Activated naive CD4-positive, alpha-beta T cell treated with anti-CD3 and anti-CD28 coated beads for 36 hours (primary cell): Measurements from ENCODE around the gene BARHL2. TPM values are rescaled to one million over a fixed set of nuclear protein-coding genes. Genes with fewer than 3 reads are reported as not detected.

ENCODE experiments used
- CTCF ChIA-PET: fragments of 350-600 bp; sonication (Branson Sonifier 250); formaldehyde crosslinking; loops from one replicate; lab custom pipeline; 2021; ENCODE audit warnings: antibody characterized with exemption; lab: Charles Lee
- DNase-seq: peaks from one replicate; pipeline ENCODE4 v3.0.0-alpha.2; 2020
- H3K27ac Mint-ChIP-seq: one replicate; pipeline ENCODE4 v1.8.0; 2021; ENCODE audit warnings: mild to moderate bottlenecking, mixed read lengths
- H3K27me3 Mint-ChIP-seq: one replicate; pipeline ENCODE4 v1.8.0; 2021; ENCODE audit warnings: low read depth, mixed read lengths
- H3K36me3 Mint-ChIP-seq: one replicate; pipeline ENCODE4 v1.8.0; 2021; ENCODE audit warnings: low read depth, mixed read lengths
- H3K4me1 Mint-ChIP-seq: one replicate; pipeline ENCODE4 v1.8.0; 2021; ENCODE audit warnings: low read depth, mixed read lengths
- H3K4me3 Mint-ChIP-seq: one replicate; pipeline ENCODE4 v1.8.0; 2021; ENCODE audit warnings: mild to moderate bottlenecking, moderate library complexity, mixed read lengths
- H3K9me3 Mint-ChIP-seq: one replicate; pipeline ENCODE4 v1.8.0; 2021; ENCODE audit warnings: mixed read lengths
- intact Hi-C: fragments of 100-400 bp; cut with micrococcal nuclease; formaldehyde crosslinking; loops from one replicate; pipeline ENCODE4 v1.15.1; 2023
- total RNA-seq, 2 experiments: library from RNA; stranded (reverse); gene quantifications; one replicate each; pipeline ENCODE4 v1.2.3, GENCODE V29; 2021

Gene BARHL2
- total RNA-seq = not detected

DNA sequence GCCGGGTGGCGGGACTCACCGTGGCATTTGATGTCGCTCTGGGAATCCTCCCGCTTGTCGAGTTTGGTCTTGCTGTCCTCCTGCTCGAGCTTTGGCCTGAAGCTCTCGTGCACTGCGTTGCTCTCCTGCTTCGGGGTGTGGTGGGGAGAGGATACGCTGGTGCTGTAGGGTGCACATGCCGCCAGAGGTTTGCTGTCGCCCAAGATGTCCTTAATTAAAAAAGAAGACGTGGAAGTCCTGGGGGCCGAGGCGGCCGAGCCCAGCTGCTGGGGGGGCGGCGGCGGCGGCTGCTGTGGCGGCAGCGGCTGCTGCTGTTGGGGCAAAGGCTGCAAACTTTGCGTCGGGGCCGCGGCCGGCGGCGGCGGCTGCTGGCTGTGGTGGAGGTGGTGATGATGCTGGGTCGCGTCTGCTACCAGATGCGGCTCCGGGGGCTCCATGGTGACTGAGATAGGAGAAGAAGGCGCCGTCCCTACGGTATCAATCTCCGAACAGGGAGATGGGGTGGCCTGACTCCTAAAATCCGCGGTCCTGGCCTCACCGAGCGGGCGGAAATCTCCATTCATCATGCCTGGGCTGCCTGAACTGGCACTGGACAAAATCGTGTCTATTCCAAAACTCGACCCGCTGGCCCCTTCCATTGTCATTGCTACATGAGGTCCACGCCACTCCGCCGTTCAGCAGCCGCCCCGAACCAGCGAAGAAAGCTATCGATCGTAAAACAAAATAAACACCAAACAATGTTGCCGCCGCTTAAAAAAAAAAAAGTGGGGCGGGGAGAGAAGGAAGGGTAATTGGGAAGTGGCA lies at the start of gene BARHL2:
Gene BARHL2 (minus strand): TSS at position 751 of the 804 bp plus-strand sequence. CDS start 107 bp downstream, at position 644.
- H3K9me3 Mint-ChIP-seq = no peaks in the 10 kb centered on the region
- peaks cover 9% of the 10 kb centered on the region for H3K36me3 Mint-ChIP-seq
- H3K27me3 Mint-ChIP-seq = peaks cover 82% of the 10 kb centered on the region
- peak within 1 kb of the TSS; percentile 41 for H3K27ac Mint-ChIP-seq
- H3K4me1 Mint-ChIP-seq = peaks cover 30% of the 10 kb centered on the region
- intact Hi-C loops = no loop called here
- peak within 1 kb of the TSS; percentile 55 for H3K4me3 Mint-ChIP-seq
- CTCF ChIA-PET = interaction anchor here (0.6 to 2.2 kb wide), 4 partner anchors 9 to 1687 kb away, joined by 3 to 8 read pairs (median 4); no protein-coding TSS in a partner anchor
- no peak for DNase-seq

GRCh38 chr1:90763930-90764329 lies 46.8 kb upstream of the BARHL2 start:
- Mint-ChIP-seq H3K4me1 (no peaks in the 10 kb centered on the region), H3K36me3 (no peaks in the 10 kb centered on the region), H3K27ac (no peak overlapping the region), H3K9me3 (peaks cover 2% of the 10 kb centered on the region), H3K27me3 (peaks cover 49% of the 10 kb centered on the region), H3K4me3 (no peak overlapping the region)
- DNase-seq = no peak
- intact Hi-C loops = no loop called here
- CTCF ChIA-PET = no interaction called here

GRCh38 chr1:90763506-90763905 lies 46.4 kb upstream of the BARHL2 start:
- no peak for DNase-seq
- Mint-ChIP-seq H3K27ac (no peak overlapping the region), H3K27me3 (peaks cover 47% of the 10 kb centered on the region), H3K36me3 (no peaks in the 10 kb centered on the region), H3K4me3 (no peak overlapping the region), H3K4me1 (no peaks in the 10 kb centered on the region), H3K9me3 (peaks cover 2% of the 10 kb centered on the region)
- CTCF ChIA-PET = no interaction called here
- intact Hi-C loops = no loop called here

DNA sequence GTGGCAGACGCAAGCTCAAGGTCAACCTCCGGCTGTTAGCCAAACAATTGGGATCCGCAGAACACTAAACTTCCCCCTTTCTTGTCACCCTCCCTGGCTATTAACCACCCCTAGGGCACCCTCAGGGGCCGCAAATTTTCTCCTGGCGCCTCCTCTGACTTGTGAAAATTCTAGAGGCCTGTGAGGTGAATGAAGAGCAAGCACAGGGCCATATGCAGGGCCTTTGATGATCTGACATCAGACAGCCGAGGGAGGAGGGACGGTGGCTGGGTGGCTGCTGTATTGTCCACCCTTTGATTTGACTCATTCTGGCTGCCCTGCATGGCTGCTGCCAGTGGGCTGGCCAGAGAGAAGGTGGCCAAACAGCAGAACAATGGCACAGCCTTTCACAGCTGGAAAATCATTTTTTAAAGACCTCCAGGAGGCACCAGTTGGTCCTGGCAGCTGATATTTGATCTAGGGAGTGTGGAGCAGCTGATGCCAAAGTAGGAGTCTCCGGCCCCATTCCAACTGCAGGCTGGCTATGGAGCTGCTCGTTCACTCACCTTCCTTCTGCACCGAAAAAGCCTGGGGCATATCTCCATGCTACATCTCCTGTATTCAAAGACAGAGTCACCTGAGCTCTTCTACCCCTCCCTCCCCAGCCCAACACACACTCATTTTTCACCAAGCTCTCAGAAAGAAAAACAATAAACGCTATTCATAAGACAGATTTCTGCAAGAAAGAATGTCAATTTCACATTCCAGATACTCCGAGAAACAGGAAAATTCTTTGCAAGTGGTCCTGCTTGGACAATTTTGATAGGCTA lies 44.9 kb upstream of the BARHL2 start:
- CTCF ChIA-PET = no interaction called here
- intact Hi-C loops = no loop called here
- Mint-ChIP-seq H3K4me1 (no peaks in the 10 kb centered on the region), H3K9me3 (peaks cover 2% of the 10 kb centered on the region), H3K4me3 (no peak overlapping the region), H3K27me3 (peaks cover 44% of the 10 kb centered on the region), H3K36me3 (no peaks in the 10 kb centered on the region), H3K27ac (no peak overlapping the region)
- DNase-seq = no peak

- Mint-ChIP-seq H3K4me3 (no peak overlapping the region), H3K9me3 (peaks cover 2% of the 10 kb centered on the region), H3K27me3 (peaks cover 47% of the 10 kb centered on the region), H3K27ac (no peak overlapping the region), H3K4me1 (no peaks in the 10 kb centered on the region), H3K36me3 (no peaks in the 10 kb centered on the region)
- DNase-seq = no peak
- intact Hi-C loops = no loop called here
- CTCF ChIA-PET = no interaction called here
These were observed 44.1 kb upstream of the BARHL2 start for GRCh38 chr1:90761156-90761555.

- CTCF ChIA-PET = no interaction called here
- Mint-ChIP-seq H3K27me3 (peaks cover 38% of the 10 kb centered on the region), H3K4me1 (no peaks in the 10 kb centered on the region), H3K4me3 (no peak overlapping the region), H3K27ac (no peak overlapping the region), H3K9me3 (no peaks in the 10 kb centered on the region), H3K36me3 (no peaks in the 10 kb centered on the region)
- intact Hi-C loops = no loop called here
- no peak for DNase-seq
These were observed 36.5 kb upstream of the BARHL2 start for GRCh38 chr1:90753556-90753955.

DNA sequence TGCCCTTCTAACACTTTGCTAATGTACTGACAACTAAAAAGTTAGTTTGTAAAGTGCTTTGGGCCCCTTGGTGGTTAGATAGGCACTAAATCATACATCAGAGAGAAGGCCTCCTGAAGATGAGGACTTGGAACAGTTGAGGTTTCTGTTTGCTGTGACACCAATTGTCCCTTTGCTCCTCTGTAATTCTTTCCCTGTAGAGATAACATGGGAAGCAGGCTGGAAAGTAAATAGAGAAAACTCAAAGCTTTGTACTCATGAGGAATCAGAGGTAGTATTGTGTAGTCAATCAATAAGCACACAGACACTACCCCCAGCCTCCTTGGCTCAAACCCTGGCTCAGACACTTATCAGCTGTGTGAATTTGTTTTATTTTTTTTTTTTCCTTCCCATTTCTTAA lies 31.6 kb upstream of the BARHL2 start:
- Mint-ChIP-seq H3K27me3 (peaks cover 32% of the 10 kb centered on the region), H3K36me3 (no peaks in the 10 kb centered on the region), H3K9me3 (no peaks in the 10 kb centered on the region), H3K4me3 (no peak overlapping the region), H3K27ac (no peak overlapping the region), H3K4me1 (no peaks in the 10 kb centered on the region)
- intact Hi-C loops = no loop called here
- CTCF ChIA-PET = interaction anchor here (1.1 kb wide), 1 partner anchor 20 kb away, joined by 3 read pairs; no protein-coding TSS in a partner anchor
- no peak for DNase-seq

GRCh38 chr1:90746857-90747256 lies 29.8 kb upstream of the BARHL2 start:
- Mint-ChIP-seq H3K4me1 (no peaks in the 10 kb centered on the region), H3K27me3 (peaks cover 27% of the 10 kb centered on the region), H3K4me3 (no peak overlapping the region), H3K36me3 (no peaks in the 10 kb centered on the region), H3K9me3 (no peaks in the 10 kb centered on the region), H3K27ac (no peak overlapping the region)
- intact Hi-C loops = no loop called here
- CTCF ChIA-PET = interaction anchor here (0.6 kb wide), 1 partner anchor 232 kb away, joined by 5 read pairs; no protein-coding TSS in a partner anchor
- no peak for DNase-seq

DNA sequence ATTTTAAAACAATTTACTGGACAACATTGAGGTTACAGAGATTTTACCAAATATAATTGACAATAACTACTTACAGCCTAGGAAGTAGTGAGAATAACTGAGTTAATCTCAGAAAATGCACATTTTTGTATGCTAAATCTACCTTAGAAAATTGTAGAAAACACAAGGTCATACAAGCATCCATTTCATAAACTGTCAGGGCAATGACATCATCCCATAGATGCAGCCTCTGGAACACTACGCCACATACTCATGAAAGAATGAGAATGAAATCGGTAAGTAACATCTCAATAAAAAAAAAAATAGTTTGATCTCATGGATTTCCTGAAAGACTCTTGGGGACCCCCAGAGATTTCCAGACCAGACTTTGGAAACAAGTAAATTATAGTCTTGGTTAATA lies 28.9 kb upstream of the BARHL2 start:
- intact Hi-C loops = no loop called here
- no peaks in the 10 kb centered on the region for H3K9me3 Mint-ChIP-seq
- H3K36me3 Mint-ChIP-seq = no peaks in the 10 kb centered on the region
- no peak overlapping the region for H3K4me3 Mint-ChIP-seq
- peaks cover 24% of the 10 kb centered on the region for H3K27me3 Mint-ChIP-seq
- no peaks in the 10 kb centered on the region for H3K4me1 Mint-ChIP-seq
- CTCF ChIA-PET = no interaction called here
- H3K27ac Mint-ChIP-seq = no peak overlapping the region
- DNase-seq = no peak

- no peaks in the 10 kb centered on the region for H3K36me3 Mint-ChIP-seq
- H3K4me3 Mint-ChIP-seq = no peak overlapping the region
- intact Hi-C loops = no loop called here
- H3K4me1 Mint-ChIP-seq = peaks cover 25% of the 10 kb centered on the region
- CTCF ChIA-PET = no interaction called here
- H3K27ac Mint-ChIP-seq = no peak overlapping the region
- peaks cover 74% of the 10 kb centered on the region for H3K27me3 Mint-ChIP-seq
- H3K9me3 Mint-ChIP-seq = no peaks in the 10 kb centered on the region
- no peak for DNase-seq
These were observed 15.0 kb upstream of the BARHL2 start for GRCh38 chr1:90732136-90732535.

- intact Hi-C loops = no loop called here
- Mint-ChIP-seq H3K27ac (no peak overlapping the region), H3K36me3 (no peaks in the 10 kb centered on the region), H3K4me3 (no peak overlapping the region), H3K4me1 (peaks cover 28% of the 10 kb centered on the region), H3K27me3 (peaks cover 77% of the 10 kb centered on the region), H3K9me3 (no peaks in the 10 kb centered on the region)
- no peak for DNase-seq
- CTCF ChIA-PET = interaction anchor here (0.5 to 0.8 kb wide), 3 partner anchors 10 to 780 kb away, joined by 3 read pairs; no protein-coding TSS in a partner anchor
These were observed 14.4 kb upstream of the BARHL2 start for GRCh38 chr1:90731382-90732050.
